Subcutaneous adipose tissue (tissue), 4 donors: ENCODE measurements around the gene S100A4. TPM values are rescaled to one million over a fixed set of nuclear protein-coding genes. Genes with fewer than 3 reads are reported as not detected.

Source experiments
- total RNA-seq, 4 donors: library from RNA; depleted of rRNA; stranded (reverse); fragments of >200 nt; gene quantifications; one replicate each; pipeline ENCODE4 v1.1.0, GENCODE V29; 2016
- TF ChIP-seq, protein P1 (sequence below): fragments of 450-650 bp; IDR thresholded peaks from one replicate; pipeline ENCODE4 v1.5.1; 2016; ENCODE audit warnings: low read depth, mild to moderate bottlenecking, control low read depth, antibody characterized with exemption, moderate library complexity

The S100A4 gene
- total RNA-seq, 4 donors from 2014 or later: 497 to 1,679 (median 1,241) TPM

DNA sequence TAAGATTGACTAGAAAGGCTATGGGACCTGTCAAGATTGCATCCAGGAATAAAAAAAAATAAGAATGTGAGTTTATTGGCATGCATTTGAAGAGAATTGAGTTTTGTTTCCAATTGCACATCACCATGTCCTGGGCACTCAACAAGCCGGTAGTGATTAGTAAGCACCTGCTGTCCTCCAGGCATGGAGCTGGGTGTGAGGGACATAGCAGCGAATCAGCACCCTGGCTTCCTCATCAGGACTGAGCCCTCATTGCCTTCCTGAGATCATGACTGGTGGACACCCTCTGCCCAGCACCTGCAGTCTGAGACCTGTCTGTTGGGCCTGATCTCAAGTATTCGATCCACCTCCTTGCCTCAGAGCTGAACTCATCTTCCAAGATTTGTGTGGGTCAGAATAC lies 36.6 kb downstream of the S100A4 start:
- TF ChIP-seq, protein P1, sequence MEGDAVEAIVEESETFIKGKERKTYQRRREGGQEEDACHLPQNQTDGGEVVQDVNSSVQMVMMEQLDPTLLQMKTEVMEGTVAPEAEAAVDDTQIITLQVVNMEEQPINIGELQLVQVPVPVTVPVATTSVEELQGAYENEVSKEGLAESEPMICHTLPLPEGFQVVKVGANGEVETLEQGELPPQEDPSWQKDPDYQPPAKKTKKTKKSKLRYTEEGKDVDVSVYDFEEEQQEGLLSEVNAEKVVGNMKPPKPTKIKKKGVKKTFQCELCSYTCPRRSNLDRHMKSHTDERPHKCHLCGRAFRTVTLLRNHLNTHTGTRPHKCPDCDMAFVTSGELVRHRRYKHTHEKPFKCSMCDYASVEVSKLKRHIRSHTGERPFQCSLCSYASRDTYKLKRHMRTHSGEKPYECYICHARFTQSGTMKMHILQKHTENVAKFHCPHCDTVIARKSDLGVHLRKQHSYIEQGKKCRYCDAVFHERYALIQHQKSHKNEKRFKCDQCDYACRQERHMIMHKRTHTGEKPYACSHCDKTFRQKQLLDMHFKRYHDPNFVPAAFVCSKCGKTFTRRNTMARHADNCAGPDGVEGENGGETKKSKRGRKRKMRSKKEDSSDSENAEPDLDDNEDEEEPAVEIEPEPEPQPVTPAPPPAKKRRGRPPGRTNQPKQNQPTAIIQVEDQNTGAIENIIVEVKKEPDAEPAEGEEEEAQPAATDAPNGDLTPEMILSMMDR: no peak

DNA sequence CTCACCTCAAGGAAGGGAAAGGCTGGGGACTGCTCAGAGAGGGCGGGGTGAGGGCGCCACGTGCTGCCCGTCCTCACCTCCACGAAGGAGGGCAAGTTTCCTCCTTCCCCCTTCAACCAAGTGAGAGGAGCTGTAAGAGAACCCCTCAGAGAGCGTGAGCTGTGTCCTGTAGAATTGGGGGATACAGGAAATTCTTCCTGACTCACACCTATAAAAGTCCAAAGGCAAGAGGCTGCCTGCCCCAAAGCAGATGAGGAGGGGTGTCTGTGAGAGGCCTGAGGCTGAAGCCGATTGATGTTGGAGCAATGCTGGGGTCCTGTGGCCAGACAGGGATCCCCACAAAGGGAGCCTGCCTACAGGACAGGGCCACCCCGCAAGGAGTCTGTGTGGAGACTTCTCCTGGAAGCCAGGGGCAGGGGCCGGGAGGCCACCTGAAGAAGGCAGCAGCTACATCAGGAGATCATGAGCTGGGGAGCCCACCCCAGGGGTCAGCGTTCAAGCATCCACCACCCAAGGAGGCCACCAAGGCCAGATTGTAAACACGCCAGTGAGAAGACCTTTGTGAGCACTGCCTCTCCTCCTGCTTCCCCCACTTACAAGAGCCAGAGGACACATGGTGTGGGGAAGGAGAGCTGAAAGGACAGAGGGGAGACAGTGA lies 37.6 kb downstream of the S100A4 start:
- TF ChIP-seq, protein P1: no peak

DNA sequence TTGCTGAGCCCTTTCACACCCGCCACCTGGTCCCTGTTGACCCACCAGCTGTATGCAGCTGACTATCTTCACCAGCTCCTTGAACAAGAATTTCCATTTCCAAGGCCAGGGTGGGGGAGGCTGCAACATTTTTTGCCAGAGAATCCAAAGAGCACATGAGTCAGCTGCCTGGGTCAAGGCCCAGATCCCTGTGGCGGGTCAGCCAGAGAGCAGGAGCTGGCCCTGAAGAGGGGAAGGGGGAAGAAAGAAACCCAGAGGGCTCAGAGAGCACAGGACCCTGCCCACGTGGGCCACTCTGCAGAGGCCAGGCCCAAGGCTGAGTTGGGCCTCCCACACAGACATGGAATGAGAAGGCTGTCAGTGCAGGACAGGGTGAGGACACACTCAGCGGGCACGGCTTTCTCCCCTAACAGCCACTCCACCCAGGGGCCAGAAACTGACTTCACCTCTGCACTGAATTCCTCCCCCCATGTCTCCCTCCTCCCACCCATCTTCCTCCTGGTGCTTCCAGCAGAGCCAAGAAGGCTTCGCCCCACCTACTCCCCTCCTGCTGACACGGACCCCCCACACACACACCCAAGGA lies 38.7 kb downstream of the S100A4 start:
- TF ChIP-seq, protein P1: no peak

DNA sequence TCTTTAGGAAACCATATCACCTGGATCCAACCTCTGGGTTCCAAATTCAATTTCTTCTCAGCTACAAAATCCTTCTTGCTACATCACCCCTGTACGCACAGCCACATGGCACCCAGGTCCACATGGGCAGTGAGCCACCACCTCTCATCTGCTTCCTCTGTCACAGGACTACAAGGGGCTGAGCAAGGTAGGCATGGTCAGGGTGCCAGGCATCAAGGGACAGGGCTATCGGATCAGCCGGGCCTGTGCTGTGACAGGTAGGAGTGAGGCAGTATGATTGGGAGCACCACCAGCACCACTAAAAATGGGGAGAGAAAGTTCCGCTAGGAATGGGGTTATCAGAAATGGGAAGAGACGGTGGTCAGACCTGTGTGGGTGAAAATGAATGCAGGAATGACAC lies 39.2 kb downstream of the S100A4 start:
- TF ChIP-seq, protein P1: no peak

DNA sequence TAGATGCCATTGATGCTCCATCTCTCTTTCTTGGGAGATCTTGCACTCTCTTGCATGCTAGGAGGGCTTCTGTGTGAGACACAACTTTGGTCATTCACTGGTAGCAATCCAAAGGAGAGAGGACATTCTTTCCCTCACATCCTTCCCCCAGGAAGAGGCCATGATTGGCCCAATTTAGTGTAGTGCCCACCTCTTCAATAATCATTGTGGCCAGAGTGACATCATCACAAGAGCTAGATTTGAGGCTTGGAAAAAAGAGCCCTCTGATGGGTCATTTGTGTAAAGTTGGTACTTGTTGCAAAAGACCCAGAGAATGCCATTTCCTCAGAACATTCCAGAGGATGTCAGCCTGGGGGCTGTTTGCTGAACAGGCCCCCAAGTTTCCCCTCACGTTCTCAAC lies 40.0 kb downstream of the S100A4 start:
- TF ChIP-seq, protein P1: no peak

DNA sequence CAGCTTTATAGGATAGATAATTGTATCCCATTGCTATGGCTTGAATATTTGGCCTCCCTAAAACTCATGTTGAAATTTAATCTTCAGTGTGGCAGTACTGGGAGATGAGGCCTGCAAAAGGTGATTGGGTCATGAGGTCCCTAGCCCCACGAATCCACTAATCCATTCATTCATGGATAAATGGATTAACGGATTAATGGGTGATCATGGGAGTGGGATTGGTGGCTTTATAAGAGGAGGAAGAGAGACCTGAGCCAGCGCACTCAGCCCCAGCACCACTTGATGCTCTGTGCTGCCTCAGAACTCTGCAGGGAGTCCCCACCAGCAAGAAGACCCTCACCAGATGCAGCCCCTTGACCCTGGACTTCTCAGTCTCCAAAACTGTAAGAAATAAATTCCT lies 41.8 kb downstream of the S100A4 start:
- TF ChIP-seq, protein P1: no peak

DNA sequence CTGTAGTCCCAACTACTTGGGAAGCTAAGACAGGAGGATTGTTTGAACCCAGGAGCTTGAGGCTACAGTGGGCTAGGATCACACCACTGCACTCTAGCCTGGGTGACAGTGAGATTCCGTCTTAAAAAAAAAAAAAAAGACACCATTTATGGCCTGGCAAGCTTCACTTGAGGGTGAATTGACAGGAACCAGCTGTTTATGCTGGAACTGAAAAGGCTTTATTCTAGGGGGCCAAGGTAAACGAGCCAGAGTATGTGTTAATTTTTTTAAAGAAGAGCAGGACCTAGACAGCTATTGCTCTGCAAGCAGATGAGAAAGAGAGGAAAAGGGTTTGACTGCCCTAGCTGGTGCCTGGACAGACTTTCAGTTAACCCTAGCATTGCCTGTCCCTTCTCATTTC lies 46.9 kb downstream of the S100A4 start:
- TF ChIP-seq, protein P1: no peak
